ENCODE measurements around the gene ROR1. TPM values are rescaled to one million over a fixed set of nuclear protein-coding genes. Genes with fewer than 3 reads are reported as not detected.
"Not testable (repeated sequence)": the region's sequence is repeated elsewhere in the genome, so short reads cannot be mapped to it uniquely, and the experiment has no call there.

The ROR1 gene
- total RNA-seq, 1 experiment from 2014 or later, result 37.2 TPM

GRCh38 chr1:64100791-64101190 is 327.0 kb downstream of the ROR1 start:
- BruUV-seq (replicated peaks), result no TSS peak
- no peaks in the 10 kb centered on the region for H3K4me1 ChIP-seq
- H3K27me3 ChIP-seq (replicated peaks; ENCODE audit: control insufficient read depth, insufficient read depth, low read length), result no peaks in the 10 kb centered on the region
- intact Hi-C loops (cut with micrococcal nuclease; ENCODE audit: unreplicated experiment), result no loop called here
- ChIA-PET CTCF (no interaction called here), POLR2A (no interaction called here)
- H3K27me3 Mint-ChIP-seq (ENCODE audit: insufficient read depth, unreplicated experiment), result no peaks in the 10 kb centered on the region
- H3K36me3 ChIP-seq (ENCODE audit: control insufficient read depth, insufficient read depth, low read length), result no peaks in the 10 kb centered on the region
- H3K4me3 ChIP-seq (ENCODE audit: low read depth, low read length), result no peak overlapping the region
- H3K27ac Mint-ChIP-seq (ENCODE audit: unreplicated experiment), result no peak overlapping the region
- H3K4me3 Mint-ChIP-seq (ENCODE audit: unreplicated experiment), result no peak overlapping the region
- H3K9me3 ChIP-seq, result no peaks in the 10 kb centered on the region
- TF ChIP-seq CTCF (IDR thresholded peaks at IDR 0.05; ENCODE audit: insufficient read depth in 1 of 2, low read depth in 1 of 2, low read length in 1 of 2, severe bottlenecking in 1 of 2, unreplicated experiment in 1 of 2), result no peak
- DNase-seq, result no peak
- peaks cover 6% of the 10 kb centered on the region for H3K36me3 Mint-ChIP-seq (ENCODE audit: insufficient read depth, unreplicated experiment)
- no peaks in the 10 kb centered on the region for H3K4me1 Mint-ChIP-seq (ENCODE audit: low read depth, unreplicated experiment)
- H3K9me3 Mint-ChIP-seq (ENCODE audit: unreplicated experiment), result no peaks in the 10 kb centered on the region

- H3K4me3 ChIP-seq (ENCODE audit: low read depth, low read length); H3K9me3 Mint-ChIP-seq (ENCODE audit: unreplicated experiment); H3K27me3 ChIP-seq (replicated peaks; ENCODE audit: control insufficient read depth, insufficient read depth, low read length); H3K36me3 Mint-ChIP-seq (ENCODE audit: insufficient read depth, unreplicated experiment); H3K4me1 ChIP-seq; DNase-seq; H3K27me3 Mint-ChIP-seq (ENCODE audit: insufficient read depth, unreplicated experiment); H3K9me3 ChIP-seq; H3K4me1 Mint-ChIP-seq (ENCODE audit: low read depth, unreplicated experiment); H3K36me3 ChIP-seq (ENCODE audit: control insufficient read depth, insufficient read depth, low read length); CTCF ChIA-PET; intact Hi-C loops (cut with micrococcal nuclease; ENCODE audit: unreplicated experiment); H3K27ac Mint-ChIP-seq (ENCODE audit: unreplicated experiment); POLR2A ChIA-PET; H3K4me3 Mint-ChIP-seq (ENCODE audit: unreplicated experiment); BruUV-seq (replicated peaks): not testable (repeated sequence)
Measured at GRCh38 chr1:64104585-64104984, 330.8 kb downstream of the ROR1 start.

- Histone ChIP-seq H3K4me3 (ENCODE audit: low read depth, low read length) (no peak overlapping the region), H3K36me3 (ENCODE audit: control insufficient read depth, insufficient read depth, low read length) (no peaks in the 10 kb centered on the region), H3K9me3 (no peaks in the 10 kb centered on the region), H3K27me3 (replicated peaks; ENCODE audit: control insufficient read depth, insufficient read depth, low read length) (no peaks in the 10 kb centered on the region), H3K4me1 (no peaks in the 10 kb centered on the region)
- DNase-seq, result no peak
- H3K4me3 Mint-ChIP-seq (ENCODE audit: unreplicated experiment), result no peak overlapping the region
- ChIA-PET POLR2A (no interaction called here), CTCF (no interaction called here)
- intact Hi-C loops (cut with micrococcal nuclease; ENCODE audit: unreplicated experiment), result no loop called here
- no peak for TF ChIP-seq CTCF (IDR thresholded peaks at IDR 0.05; ENCODE audit: insufficient read depth in 1 of 2, low read depth in 1 of 2, low read length in 1 of 2, severe bottlenecking in 1 of 2, unreplicated experiment in 1 of 2)
- H3K4me1 Mint-ChIP-seq (ENCODE audit: low read depth, unreplicated experiment), result no peaks in the 10 kb centered on the region
- no TSS peak for BruUV-seq (replicated peaks)
- H3K9me3 Mint-ChIP-seq (ENCODE audit: unreplicated experiment), result no peaks in the 10 kb centered on the region
- H3K27ac Mint-ChIP-seq (ENCODE audit: unreplicated experiment), result no peak overlapping the region
- no peaks in the 10 kb centered on the region for H3K27me3 Mint-ChIP-seq (ENCODE audit: insufficient read depth, unreplicated experiment)
- no peaks in the 10 kb centered on the region for H3K36me3 Mint-ChIP-seq (ENCODE audit: insufficient read depth, unreplicated experiment)
Measured at GRCh38 chr1:64107118-64107519, 333.3 kb downstream of the ROR1 start.

DNA sequence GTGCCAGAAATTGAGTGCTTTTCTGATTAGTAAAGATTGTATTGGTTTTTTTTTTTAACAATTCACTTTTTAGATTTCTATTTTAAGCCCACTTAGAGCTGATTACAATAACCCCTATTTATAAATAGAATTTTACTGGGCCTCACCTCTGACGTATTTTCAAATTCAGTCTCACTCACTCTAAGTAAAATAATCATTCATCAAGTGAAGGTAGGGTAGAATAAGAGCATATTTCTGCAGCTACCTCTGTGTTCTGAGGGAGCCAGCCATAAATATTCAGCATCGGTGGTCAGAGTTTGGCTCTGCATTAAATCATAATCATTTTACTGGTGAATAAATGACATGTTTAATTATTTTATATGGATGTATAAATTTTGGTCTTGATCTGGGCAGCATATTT is 333.8 kb downstream of the ROR1 start:
- no peaks in the 10 kb centered on the region for H3K4me1 Mint-ChIP-seq (ENCODE audit: low read depth, unreplicated experiment)
- POLR2A ChIA-PET, result no interaction called here
- BruUV-seq (replicated peaks), result no TSS peak

More for the DNA sequence above, 333.8 kb downstream of the ROR1 start:
- Histone ChIP-seq H3K27me3 (replicated peaks; ENCODE audit: control insufficient read depth, insufficient read depth, low read length) (no peaks in the 10 kb centered on the region), H3K9me3 (no peaks in the 10 kb centered on the region), H3K36me3 (ENCODE audit: control insufficient read depth, insufficient read depth, low read length) (no peaks in the 10 kb centered on the region), H3K4me1 (no peaks in the 10 kb centered on the region), H3K4me3 (ENCODE audit: low read depth, low read length) (no peak overlapping the region)
- DNase-seq, result no peak
- no peak overlapping the region for H3K4me3 Mint-ChIP-seq (ENCODE audit: unreplicated experiment)
- CTCF ChIA-PET, result no interaction called here
- H3K27me3 Mint-ChIP-seq (ENCODE audit: insufficient read depth, unreplicated experiment), result no peaks in the 10 kb centered on the region
- H3K9me3 Mint-ChIP-seq (ENCODE audit: unreplicated experiment), result no peaks in the 10 kb centered on the region
- H3K36me3 Mint-ChIP-seq (ENCODE audit: insufficient read depth, unreplicated experiment), result no peaks in the 10 kb centered on the region
- no peak overlapping the region for H3K27ac Mint-ChIP-seq (ENCODE audit: unreplicated experiment)
- TF ChIP-seq CTCF (IDR thresholded peaks at IDR 0.05; ENCODE audit: insufficient read depth in 1 of 2, low read depth in 1 of 2, low read length in 1 of 2, severe bottlenecking in 1 of 2, unreplicated experiment in 1 of 2), result no peak
- intact Hi-C loops (cut with micrococcal nuclease; ENCODE audit: unreplicated experiment), result no loop called here

All from Caco-2 (cell line).